HG02571 (cell line): ENCODE data around the gene DVL3.
"Not testable (repeated sequence)": the region's sequence is repeated elsewhere in the genome, so short reads cannot be mapped to it uniquely, and the experiment has no call there.

Experiments
- ATAC-seq: cut with Tn5 transposase; IDR thresholded peaks from one replicate; pipeline ENCODE4 v1.9.1; 2021; ENCODE audit warnings: mild to moderate bottlenecking, moderate library complexity; ENCODE audit not compliant: unreplicated experiment

Gene DVL3

GRCh38 chr3:184154885-184155643, at the start of gene DVL3:
Gene DVL3, plus strand, starts transcription at chr3:184155377. Its CDS starts 259 bp downstream, at chr3:184155636.
- ATAC-seq = peak; percentile 78

GRCh38 chr3:184110316-184110725, 44.9 kb upstream of the DVL3 start:
- no peak for ATAC-seq

DNA sequence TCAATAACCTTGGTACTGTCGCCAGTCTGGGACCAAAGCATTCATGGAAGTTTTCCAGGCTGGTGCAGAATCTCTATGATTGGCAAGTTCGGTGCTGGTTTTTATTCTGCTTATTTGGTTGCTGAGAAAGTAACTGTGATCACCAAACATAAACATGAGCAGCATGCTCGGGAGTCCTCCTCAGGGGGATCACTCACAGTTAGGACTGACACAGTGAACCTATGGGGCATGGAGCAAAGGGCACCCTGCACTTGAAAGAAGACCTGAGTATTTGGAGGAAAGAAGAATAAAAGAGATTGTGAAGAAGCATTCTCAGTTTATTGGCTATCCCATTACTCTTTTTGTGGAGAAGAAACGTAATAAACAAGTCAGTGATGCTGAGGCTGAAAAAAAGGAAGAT, 39.2 kb upstream of the DVL3 start:
- no peak for ATAC-seq

DNA sequence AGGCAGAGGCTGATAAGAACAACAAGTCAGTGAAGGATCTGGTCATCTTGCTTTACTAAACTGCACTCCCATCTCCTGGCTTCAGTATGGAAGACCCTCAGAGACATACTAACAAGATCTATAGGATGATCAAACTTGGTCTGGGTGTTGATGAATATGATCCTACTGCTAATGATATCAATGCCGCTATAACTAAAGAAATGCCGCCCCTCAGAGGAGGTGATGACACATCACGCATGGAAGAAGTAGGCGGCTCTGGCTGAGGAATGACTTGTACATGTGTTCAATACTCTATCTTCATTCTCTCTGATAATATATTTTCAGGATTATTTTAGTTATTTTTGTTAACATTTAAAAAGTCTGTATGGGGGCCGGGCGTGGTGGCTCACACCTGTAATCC, 37.5 kb upstream of the DVL3 start:
- ATAC-seq = no peak

- not testable (repeated sequence) for ATAC-seq
These were observed 34.1 kb upstream of the DVL3 start for GRCh38 chr3:184121031-184121430.

- no peak for ATAC-seq
These were observed 29.2 kb upstream of the DVL3 start for GRCh38 chr3:184126006-184126405.

GRCh38 chr3:184129012-184129411, 26.2 kb upstream of the DVL3 start:
- no peak for ATAC-seq

- no peak for ATAC-seq
These were observed 22.2 kb upstream of the DVL3 start for GRCh38 chr3:184132945-184133344.

DNA sequence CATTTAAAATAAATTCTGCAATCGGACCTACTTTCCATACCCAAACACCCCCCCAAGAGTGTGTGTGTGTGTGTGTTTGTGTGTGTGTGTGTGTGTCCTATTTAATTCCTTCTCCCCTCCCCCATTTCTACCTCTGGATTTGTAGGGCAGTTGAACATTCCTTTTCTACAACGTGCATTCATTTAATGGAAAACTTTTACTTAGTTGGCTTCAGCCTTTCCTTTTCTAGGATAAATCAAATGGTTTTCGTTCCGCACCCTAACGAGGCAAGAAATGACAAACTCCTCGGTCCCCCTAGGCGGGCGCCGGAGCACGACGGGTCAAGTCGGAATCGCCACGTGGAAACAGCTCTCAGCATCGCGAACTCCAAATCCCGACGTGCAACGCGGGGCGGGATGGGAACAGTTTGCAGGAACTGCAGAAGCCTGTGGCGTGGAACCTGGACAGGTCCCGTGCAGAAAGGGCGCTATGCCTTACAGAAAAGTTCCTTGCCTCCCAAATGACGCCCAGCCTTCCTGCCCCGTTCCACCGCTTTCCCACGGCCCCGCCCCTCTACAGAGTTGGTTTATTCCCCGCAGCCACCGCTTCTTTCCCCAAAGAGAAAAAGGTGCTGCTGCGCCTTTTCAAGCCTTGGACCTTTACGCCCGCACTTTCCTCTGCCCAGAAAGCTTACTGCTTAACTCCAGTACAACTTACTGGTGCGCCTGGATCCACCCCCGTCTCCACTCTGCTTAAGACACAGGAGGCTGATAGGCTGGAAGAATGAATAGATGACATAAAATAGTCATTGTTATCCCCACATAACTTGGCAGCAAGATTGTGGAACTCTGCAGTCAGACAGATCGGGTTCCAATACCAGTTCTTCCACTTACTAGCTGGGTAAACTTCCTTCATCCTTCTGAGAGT, 21.1 kb upstream of the DVL3 start:
- no peak for ATAC-seq

DNA sequence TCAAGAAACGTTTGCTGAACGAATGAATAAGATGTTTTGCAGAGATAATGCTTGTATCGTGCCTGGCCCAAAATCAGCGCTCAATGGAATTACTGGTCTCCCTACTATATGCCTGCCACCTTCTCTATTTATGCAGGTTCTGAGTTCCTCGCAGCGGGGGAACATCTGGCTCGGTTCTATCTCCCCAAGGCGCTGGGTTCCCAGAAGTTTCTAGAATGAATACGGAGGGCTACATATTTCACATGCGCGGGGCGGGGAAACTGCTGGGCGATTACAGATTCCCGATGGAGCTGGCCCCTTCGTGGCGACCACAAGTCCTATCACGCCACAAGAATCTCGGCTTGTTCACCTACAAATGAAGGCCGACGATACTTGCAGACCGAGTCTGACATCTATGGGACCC, 20.4 kb upstream of the DVL3 start:
- ATAC-seq = peak; percentile 14

- ATAC-seq = peak; percentile 89
These were observed 19.8 kb upstream of the DVL3 start, which contains the start of gene EIF2B5 for GRCh38 chr3:184135149-184135910. Gene EIF2B5, plus strand, starts transcription at chr3:184135358. Its CDS starts 28 bp downstream, at chr3:184135386.

DNA sequence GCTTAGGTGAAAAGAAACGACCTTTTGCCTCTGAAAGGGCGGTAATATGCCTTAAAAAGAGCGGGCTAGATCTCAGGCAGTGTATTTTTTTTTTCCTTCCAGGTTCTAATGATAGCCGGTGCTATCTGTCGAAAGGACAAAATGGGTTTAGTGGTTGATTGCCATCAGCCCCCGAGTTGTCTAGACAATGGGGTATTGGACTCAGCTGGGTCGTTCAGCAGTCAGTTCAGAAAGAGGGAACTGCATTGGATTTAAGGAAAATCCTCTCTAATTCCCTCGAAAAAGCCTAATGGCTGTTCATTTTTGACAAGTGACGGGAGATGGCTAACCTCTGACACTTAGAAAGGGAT, 19.3 kb upstream of the DVL3 start:
- ATAC-seq = no peak

- no peak for ATAC-seq
These were observed 14.7 kb upstream of the DVL3 start for GRCh38 chr3:184140436-184140835.

GRCh38 chr3:184142199-184142598, 13.0 kb upstream of the DVL3 start:
- no peak for ATAC-seq

DNA sequence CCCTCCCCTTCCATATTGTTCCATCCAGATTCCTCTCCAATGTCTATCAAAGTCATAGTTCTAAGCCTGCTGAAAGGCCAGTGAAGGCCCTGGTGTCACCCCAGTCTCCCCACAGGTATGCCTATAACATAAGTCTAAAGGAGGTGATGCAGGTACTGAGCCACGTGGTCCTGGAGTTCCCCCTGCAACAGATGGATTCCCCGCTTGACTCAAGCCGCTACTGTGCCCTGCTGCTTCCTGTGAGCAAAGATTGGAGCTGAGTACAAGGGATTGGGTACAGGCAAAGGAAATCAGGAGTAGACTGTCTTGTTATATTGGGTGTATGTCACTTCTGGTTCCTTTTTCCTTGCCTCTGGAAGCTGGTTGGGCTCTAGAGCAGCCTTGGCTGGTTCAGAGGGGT, 11.8 kb upstream of the DVL3 start:
- ATAC-seq = no peak

DNA sequence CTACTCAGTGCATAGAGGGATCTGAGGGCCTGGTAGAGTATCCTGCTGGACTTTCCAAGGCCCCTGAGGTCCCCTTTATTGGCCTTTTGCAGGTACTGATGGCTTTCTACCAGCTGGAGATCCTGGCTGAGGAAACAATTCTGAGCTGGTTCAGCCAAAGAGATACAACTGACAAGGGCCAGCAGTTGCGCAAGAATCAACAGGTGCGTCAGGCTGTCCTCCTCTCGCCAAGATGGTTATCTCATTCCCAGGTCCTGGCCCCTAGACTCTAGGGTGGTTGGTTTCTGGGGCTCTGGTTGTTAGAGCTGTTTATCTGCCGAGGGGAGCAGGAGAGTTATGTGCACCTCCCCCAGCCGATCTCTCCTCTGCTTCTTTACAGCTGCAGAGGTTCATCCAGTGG, 10.7 kb upstream of the DVL3 start:
- ATAC-seq = no peak

GRCh38 chr3:184145111-184145524, 10.1 kb upstream of the DVL3 start:
- ATAC-seq = no peak

DNA sequence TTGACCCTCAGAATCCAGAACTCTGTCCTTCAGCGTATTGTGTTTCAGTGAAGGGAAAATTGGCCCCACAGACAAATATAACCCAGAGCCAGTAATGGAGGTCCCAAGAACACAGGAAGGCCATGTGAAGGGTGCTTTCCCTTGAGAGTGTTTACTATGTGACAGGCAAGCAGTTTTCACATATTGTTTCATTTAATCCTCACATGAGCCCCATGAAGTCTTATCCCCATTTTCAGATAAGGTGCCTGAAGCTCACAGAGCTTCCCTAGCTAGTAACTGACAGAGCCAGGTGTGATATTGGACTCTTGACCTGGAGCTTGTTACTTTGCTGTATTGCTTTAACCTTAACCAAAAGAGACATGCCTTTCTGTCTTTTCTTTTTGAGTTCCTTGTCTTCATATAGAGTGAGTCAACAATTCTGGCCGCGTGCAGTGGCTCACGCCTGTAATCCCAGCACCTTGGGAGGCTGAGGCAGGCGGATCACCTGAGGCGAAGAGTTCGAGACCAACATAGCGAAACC, 9.4 kb upstream of the DVL3 start:
- no peak for ATAC-seq

- ATAC-seq = no peak
These were observed 7.1 kb upstream of the DVL3 start for GRCh38 chr3:184148076-184148475.

DNA sequence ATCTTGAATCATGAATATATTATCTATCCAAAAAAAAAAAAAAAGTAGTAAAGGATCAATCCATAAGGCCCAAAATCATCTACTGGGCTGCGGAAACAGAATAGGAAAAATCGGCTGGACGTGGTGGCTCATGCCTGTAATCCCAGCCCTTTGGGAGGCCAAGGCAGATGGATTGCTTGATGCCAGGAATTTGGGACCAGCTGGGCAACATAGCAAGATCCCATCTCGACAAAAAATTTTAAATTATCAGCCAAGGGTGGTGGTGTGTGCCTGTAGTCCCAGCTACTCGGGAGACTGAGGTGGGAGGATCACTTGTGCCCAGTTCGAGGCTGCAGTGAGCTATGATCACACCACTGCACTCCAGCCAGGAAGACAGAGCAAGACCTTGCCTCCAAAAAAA, 6.1 kb upstream of the DVL3 start:
- no peak for ATAC-seq

GRCh38 chr3:184149770-184150169, 5.4 kb upstream of the DVL3 start:
- ATAC-seq = not testable (repeated sequence)
